Memory B cell (primary cell): ENCODE results near the gene MUC13.

Experiments used
- ATAC-seq: fragments of 150-1000 bp; cut with Tn5 transposase; 2 replicates; pipeline ENCODE4 v1.10.0; 2021; ENCODE audit warnings: low read depth, mild to moderate bottlenecking, moderate library complexity
- DNase-seq, 2 donors: peaks; one replicate each; pipeline ENCODE4 v3.0.0; 2022; ENCODE audit warnings: low spot score in 2 of 2
- H3K27ac Mint-ChIP-seq: one replicate; pipeline ENCODE4 v1.8.0; 2022; ENCODE audit warnings: mild to moderate bottlenecking, moderate library complexity, mixed read lengths
- H3K27me3 Mint-ChIP-seq: one replicate; pipeline ENCODE4 v1.8.0; 2022; ENCODE audit warnings: mixed read lengths
- H3K36me3 Mint-ChIP-seq: one replicate; pipeline ENCODE4 v1.8.0; 2022; ENCODE audit warnings: mild to moderate bottlenecking, mixed read lengths
- H3K4me1 Mint-ChIP-seq: one replicate; pipeline ENCODE4 v1.8.0; 2022; ENCODE audit warnings: mixed read lengths
- H3K4me3 Mint-ChIP-seq: one replicate; pipeline ENCODE4 v1.8.0; 2022; ENCODE audit warnings: mild to moderate bottlenecking, moderate library complexity, mixed read lengths
- H3K9me3 Mint-ChIP-seq: one replicate; pipeline ENCODE4 v1.8.0; 2022; ENCODE audit warnings: mixed read lengths

Gene MUC13

DNA sequence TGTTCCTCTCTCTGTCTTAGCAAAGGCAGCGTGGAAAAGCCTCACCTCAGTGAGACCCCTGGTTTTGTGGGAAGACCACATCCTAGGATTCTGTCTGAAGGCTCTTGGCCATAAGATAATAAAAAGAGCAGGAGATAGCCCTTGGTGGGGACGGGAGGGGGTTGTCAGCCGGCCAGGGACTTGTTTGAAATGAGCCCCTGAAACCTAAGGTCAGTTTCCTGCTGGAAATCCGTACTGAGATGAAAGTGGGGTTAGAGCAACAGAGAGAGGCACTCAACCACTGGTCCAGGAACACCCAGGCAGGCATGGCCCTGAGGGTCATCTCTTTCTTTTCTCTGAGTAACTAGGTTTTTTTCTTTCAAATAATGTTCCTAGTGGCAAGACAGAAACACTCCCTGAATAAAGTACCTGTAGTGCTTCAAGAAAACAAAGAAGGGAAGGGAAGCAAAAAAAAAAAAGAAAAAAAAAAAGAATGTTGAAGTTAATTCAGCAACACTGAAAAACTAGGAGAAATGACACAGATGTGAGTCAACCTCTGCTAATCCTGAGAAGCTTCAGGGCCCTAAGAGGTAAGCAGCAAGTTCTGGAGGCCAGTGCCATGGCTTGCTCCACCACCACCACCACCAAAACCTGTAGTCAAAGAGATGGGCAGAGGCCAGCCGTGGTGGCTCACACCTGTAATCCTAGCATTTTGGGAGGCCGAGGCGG, 50.6 kb downstream of the MUC13 start:
- Mint-ChIP-seq H3K27ac (no peak overlapping the region), H3K27me3 (peaks cover 30% of the 10 kb centered on the region), H3K4me3 (no peak overlapping the region), H3K36me3 (no peaks in the 10 kb centered on the region), H3K4me1 (peaks cover 8% of the 10 kb centered on the region), H3K9me3 (no peaks in the 10 kb centered on the region)
- ATAC-seq (no peak), DNase-seq (no peak)

GRCh38 chr3:124882816-124883747, 51.5 kb downstream of the MUC13 start:
- Mint-ChIP-seq H3K27ac (no peak overlapping the region), H3K4me3 (no peak overlapping the region), H3K4me1 (peaks cover 6% of the 10 kb centered on the region), H3K9me3 (no peaks in the 10 kb centered on the region), H3K27me3 (peaks cover 26% of the 10 kb centered on the region), H3K36me3 (no peaks in the 10 kb centered on the region)
- no peak for DNase-seq
- ATAC-seq: no peak

GRCh38 chr3:124881976-124882697, 52.4 kb downstream of the MUC13 start:
- no peak overlapping the region for H3K27ac Mint-ChIP-seq
- ATAC-seq (no peak), DNase-seq (no peak)
- no peaks in the 10 kb centered on the region for H3K9me3 Mint-ChIP-seq
- no peak overlapping the region for H3K4me3 Mint-ChIP-seq
- peaks cover 5% of the 10 kb centered on the region for H3K4me1 Mint-ChIP-seq
- peaks cover 24% of the 10 kb centered on the region for H3K27me3 Mint-ChIP-seq
- no peaks in the 10 kb centered on the region for H3K36me3 Mint-ChIP-seq

DNA sequence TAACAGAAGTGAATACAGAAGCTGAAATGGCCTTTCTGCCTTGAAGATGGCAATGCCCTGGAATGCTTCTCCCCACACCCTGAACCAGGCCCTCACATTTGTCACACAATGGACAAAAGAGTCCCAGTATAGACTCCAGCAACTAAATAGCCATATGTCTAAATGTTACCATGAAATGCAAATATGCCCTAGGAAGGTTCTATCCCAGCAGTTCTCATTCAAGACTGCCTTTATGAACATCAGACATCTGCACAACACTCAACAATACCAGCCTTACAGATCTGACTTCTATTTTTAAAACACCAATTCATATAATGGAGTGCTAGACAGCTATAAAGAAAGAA, 55.2 kb downstream of the MUC13 start:
- H3K4me3 Mint-ChIP-seq: no peak overlapping the region
- DNase-seq: no peak
- H3K9me3 Mint-ChIP-seq: no peaks in the 10 kb centered on the region
- no peak overlapping the region for H3K27ac Mint-ChIP-seq
- peaks cover 17% of the 10 kb centered on the region for H3K27me3 Mint-ChIP-seq
- ATAC-seq: no peak
- H3K4me1 Mint-ChIP-seq: no peaks in the 10 kb centered on the region
- no peaks in the 10 kb centered on the region for H3K36me3 Mint-ChIP-seq

DNA sequence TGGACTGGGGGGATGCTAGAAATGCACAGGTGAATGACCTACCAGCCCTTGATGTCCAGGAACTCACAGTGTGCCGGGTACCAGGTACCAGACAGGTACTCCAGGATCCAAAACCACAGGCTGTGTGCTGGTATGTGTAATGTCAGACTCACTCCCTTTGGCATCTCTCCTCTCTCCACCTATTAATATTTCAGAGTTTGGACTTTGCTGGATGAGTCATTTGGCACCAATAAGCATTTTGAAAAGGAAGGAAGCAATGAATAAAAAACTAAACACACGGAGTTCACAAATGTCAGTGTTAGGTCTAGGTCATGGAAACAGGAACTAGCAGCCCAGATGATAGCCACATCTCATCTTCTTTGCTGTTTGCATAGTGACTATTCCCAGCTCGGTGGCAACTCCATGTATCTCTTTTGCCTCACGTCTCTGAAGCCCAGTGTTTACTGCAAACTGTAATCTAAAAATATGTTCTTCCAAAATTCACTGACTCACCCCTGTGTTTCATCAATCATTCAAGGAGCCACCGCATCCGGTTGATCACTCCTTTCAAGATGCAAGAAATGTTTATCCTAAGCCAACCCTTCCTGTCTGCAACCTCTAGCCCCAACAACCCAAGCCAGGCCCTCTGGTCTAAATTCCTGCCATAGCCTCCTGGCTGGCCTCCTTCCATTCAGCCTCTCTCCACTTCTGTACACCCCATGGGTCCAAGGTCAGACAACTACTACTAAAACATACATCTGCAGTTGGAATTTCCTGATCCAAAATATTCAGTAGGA, 55.8 kb downstream of the MUC13 start:
- H3K27ac Mint-ChIP-seq: no peak overlapping the region
- no peaks in the 10 kb centered on the region for H3K9me3 Mint-ChIP-seq
- ATAC-seq (no peak), DNase-seq (no peak)
- no peak overlapping the region for H3K4me3 Mint-ChIP-seq
- H3K27me3 Mint-ChIP-seq: peaks cover 17% of the 10 kb centered on the region
- no peaks in the 10 kb centered on the region for H3K36me3 Mint-ChIP-seq
- no peaks in the 10 kb centered on the region for H3K4me1 Mint-ChIP-seq

DNA sequence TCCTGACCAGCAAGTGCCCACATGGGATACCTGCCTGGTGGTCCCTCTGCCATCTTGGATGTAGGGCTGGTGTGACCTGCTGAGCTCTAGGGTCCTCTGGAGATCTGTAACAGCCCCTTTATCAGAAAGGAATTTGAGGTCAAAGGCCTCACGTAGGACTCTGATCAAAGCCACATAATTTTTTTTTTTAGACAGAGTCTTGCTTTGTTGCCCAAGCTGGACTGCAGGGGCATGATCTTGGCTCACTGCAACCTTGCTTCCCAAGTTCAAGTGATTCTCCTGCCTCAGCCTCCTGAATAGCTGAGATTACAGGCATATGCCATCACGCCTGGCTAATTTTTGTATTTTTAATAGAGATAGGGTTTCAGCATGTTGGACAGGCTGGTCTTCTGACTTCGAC, 56.9 kb downstream of the MUC13 start:
- Mint-ChIP-seq H3K27me3 (peaks cover 16% of the 10 kb centered on the region), H3K9me3 (no peaks in the 10 kb centered on the region), H3K4me3 (no peak overlapping the region), H3K27ac (no peak overlapping the region), H3K36me3 (no peaks in the 10 kb centered on the region), H3K4me1 (no peaks in the 10 kb centered on the region)
- DNase-seq: no peak
- ATAC-seq: no peak

DNA sequence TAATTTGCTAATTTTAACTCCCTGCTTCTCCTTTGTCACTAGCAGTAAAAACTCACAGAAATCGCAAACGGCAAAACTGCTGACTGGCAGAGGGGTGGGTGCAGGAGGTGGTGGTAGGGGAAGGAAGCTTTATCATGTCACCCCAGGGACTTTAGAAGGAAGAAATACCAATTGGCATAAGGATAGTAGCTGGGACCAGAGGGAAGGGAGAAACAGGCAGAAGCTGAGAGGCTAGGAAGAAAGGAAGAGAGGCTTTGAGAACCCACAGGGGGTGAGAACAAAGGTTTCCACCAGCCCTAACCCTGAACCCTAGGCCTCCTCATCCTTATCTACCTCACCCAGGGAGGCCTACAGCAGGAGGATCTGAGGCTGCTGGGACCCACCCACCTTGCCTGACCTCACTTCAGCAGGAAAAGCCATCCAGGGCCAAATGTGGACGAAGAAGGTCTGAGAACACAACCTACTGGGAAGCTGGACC, 58.1 kb downstream of the MUC13 start:
- Mint-ChIP-seq H3K4me3 (no peak overlapping the region), H3K4me1 (no peaks in the 10 kb centered on the region), H3K27me3 (peaks cover 12% of the 10 kb centered on the region), H3K27ac (no peak overlapping the region), H3K9me3 (no peaks in the 10 kb centered on the region), H3K36me3 (no peaks in the 10 kb centered on the region)
- DNase-seq (no peak), ATAC-seq (no peak)

DNA sequence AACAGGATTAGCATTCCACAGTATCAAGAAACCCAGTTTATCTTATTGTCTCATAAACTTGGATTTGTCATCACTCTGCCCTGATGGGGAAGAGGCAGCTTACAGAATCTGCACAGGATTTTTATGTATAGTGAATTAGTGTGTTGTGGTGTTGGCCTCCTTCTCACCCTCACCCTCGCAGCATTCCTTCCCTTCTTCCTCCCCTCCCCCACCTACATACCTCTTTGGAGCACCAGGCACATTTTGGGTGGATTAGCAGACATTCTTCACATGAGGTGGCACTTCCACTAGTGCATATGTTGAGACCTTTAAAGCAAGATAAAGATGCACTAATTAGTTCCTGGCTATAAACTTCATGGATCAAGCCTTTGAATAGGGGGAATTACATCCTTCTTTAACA, 61.3 kb downstream of the MUC13 start:
- no peak overlapping the region for H3K4me3 Mint-ChIP-seq
- no peaks in the 10 kb centered on the region for H3K9me3 Mint-ChIP-seq
- no peak overlapping the region for H3K27ac Mint-ChIP-seq
- H3K4me1 Mint-ChIP-seq: no peaks in the 10 kb centered on the region
- DNase-seq (no peak), ATAC-seq (no peak)
- H3K27me3 Mint-ChIP-seq: peaks cover 15% of the 10 kb centered on the region
- H3K36me3 Mint-ChIP-seq: no peaks in the 10 kb centered on the region

DNA sequence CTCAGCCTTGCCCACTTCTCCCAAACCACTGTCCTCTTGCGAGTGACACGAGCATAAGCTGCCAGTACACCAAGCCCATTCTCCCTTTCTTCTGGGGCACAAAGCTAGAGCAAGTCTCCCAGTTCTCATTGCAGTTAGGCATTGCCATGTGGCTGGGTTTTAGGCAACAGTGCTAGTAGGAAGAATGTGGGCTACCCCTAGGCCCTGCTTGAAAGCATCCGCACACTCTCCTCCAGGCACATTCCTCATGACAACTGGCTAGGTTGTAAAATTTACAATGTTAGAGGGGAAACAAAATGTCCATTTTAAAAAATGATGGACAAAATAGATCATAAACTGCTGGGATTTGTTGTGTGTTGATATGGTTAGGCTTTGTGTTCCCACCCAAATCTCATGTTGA, 67.0 kb downstream of the MUC13 start:
- Mint-ChIP-seq H3K36me3 (no peaks in the 10 kb centered on the region), H3K4me1 (no peaks in the 10 kb centered on the region), H3K4me3 (no peak overlapping the region), H3K27me3 (peaks cover 23% of the 10 kb centered on the region), H3K9me3 (no peaks in the 10 kb centered on the region), H3K27ac (no peak overlapping the region)
- ATAC-seq: no peak
- no peak for DNase-seq

GRCh38 chr3:124862006-124862405, 72.5 kb downstream of the MUC13 start:
- no peaks in the 10 kb centered on the region for H3K4me1 Mint-ChIP-seq
- H3K9me3 Mint-ChIP-seq: no peaks in the 10 kb centered on the region
- peaks cover 7% of the 10 kb centered on the region for H3K27me3 Mint-ChIP-seq
- DNase-seq: no peak
- H3K4me3 Mint-ChIP-seq: no peak overlapping the region
- no peak for ATAC-seq
- no peaks in the 10 kb centered on the region for H3K36me3 Mint-ChIP-seq
- H3K27ac Mint-ChIP-seq: no peak overlapping the region

GRCh38 chr3:124861041-124861440, 73.5 kb downstream of the MUC13 start:
- ATAC-seq: no peak
- Mint-ChIP-seq H3K9me3 (no peaks in the 10 kb centered on the region), H3K4me3 (no peak overlapping the region), H3K4me1 (no peaks in the 10 kb centered on the region), H3K27me3 (peaks cover 6% of the 10 kb centered on the region), H3K27ac (no peak overlapping the region), H3K36me3 (no peaks in the 10 kb centered on the region)
- DNase-seq: no peak

DNA sequence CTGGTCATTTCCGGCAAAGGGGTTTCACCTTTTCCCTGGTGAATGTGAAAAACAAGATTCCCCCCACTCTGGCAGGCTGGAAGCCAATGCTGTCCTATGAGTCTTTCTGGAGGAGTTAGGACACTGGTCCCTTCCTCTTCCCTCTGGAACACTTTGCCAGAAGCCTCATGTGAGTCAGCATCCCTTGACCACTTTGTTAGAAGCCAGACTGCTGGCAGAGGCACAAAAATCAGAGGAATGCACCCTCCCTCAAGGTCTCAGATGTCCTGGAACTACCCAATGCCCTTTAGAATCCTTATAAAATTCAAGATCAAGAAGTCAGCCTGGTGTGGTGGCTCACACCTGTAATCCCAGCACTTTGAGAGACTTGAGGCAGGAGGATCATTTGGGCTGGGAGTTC, 74.0 kb downstream of the MUC13 start:
- Mint-ChIP-seq H3K4me1 (no peaks in the 10 kb centered on the region), H3K36me3 (no peaks in the 10 kb centered on the region), H3K9me3 (no peaks in the 10 kb centered on the region), H3K27ac (no peak overlapping the region), H3K27me3 (peaks cover 11% of the 10 kb centered on the region), H3K4me3 (no peak overlapping the region)
- ATAC-seq (no peak), DNase-seq (no peak)

GRCh38 chr3:124859025-124859424, 75.5 kb downstream of the MUC13 start:
- H3K4me3 Mint-ChIP-seq: no peak overlapping the region
- no peaks in the 10 kb centered on the region for H3K4me1 Mint-ChIP-seq
- H3K36me3 Mint-ChIP-seq: no peaks in the 10 kb centered on the region
- DNase-seq (no peak), ATAC-seq (no peak)
- H3K9me3 Mint-ChIP-seq: no peaks in the 10 kb centered on the region
- H3K27me3 Mint-ChIP-seq: peaks cover 15% of the 10 kb centered on the region
- no peak overlapping the region for H3K27ac Mint-ChIP-seq
